Hepatocyte (in vitro differentiated cells): ENCODE results near the gene CACNB4. TPM values are rescaled to one million over a fixed set of nuclear protein-coding genes. Genes with fewer than 3 reads are reported as not detected.
"Not testable (repeated sequence)": the region's sequence is repeated elsewhere in the genome, so short reads cannot be mapped to it uniquely, and the experiment has no call there.

Experiments used
- DNase-seq: peaks from one replicate; pipeline ENCODE4 v3.0.0-alpha.2; 2016; ENCODE audit warnings: low spot score
- H2AFZ ChIP-seq: fragments of 200-600 bp; sonication (generic); 2 replicates; pipeline ENCODE4 v1.6.0; 2016; ENCODE audit warnings: antibody characterized with exemption, mild to moderate bottlenecking
- H3K27ac ChIP-seq: fragments of 200-600 bp; sonication (generic); 2 replicates; pipeline ENCODE4 v1.5.1; 2016; ENCODE audit warnings: mild to moderate bottlenecking
- H3K27me3 ChIP-seq: fragments of 200-600 bp; sonication (generic); 2 replicates; pipeline ENCODE4 v1.6.1; 2016
- H3K36me3 ChIP-seq: fragments of 200-600 bp; sonication (generic); replicated peaks from 2 replicates; pipeline ENCODE4 v1.5.1; 2016; ENCODE audit warnings: low read depth; ENCODE audit not compliant: insufficient read depth
- H3K4me1 ChIP-seq: fragments of 200-600 bp; sonication (generic); 2 replicates; pipeline ENCODE4 v1.5.1; 2016; ENCODE audit warnings: mild to moderate bottlenecking, moderate library complexity; ENCODE audit not compliant: insufficient read depth
- H3K4me2 ChIP-seq: fragments of 200-600 bp; sonication (generic); 2 replicates; pipeline ENCODE4 v1.6.0; 2016
- H3K4me3 ChIP-seq: fragments of 200-600 bp; sonication (generic); 2 replicates; pipeline ENCODE4 v1.5.1; 2016; ENCODE audit warnings: mild to moderate bottlenecking
- H3K79me2 ChIP-seq: fragments of 200-600 bp; sonication (generic); 2 replicates; pipeline ENCODE4 v1.6.0; 2017; ENCODE audit warnings: mild to moderate bottlenecking
- H3K9me2 ChIP-seq: fragments of 200-600 bp; sonication (generic); replicated peaks from 2 replicates; pipeline ENCODE4 v1.6.0; 2017; ENCODE audit warnings: mild to moderate bottlenecking; ENCODE audit not compliant: insufficient read depth
- H3K9me3 ChIP-seq: fragments of 200-600 bp; sonication (generic); 2 replicates; pipeline ENCODE4 v1.5.1; 2016; ENCODE audit warnings: low read depth, mild to moderate bottlenecking
- H4K20me1 ChIP-seq: fragments of 200-600 bp; sonication (generic); 2 replicates; pipeline ENCODE4 v1.6.0; 2016; ENCODE audit warnings: mild to moderate bottlenecking; ENCODE audit not compliant: insufficient read depth, poor library complexity, severe bottlenecking
- EZH2 ChIP-seq: fragments of 200-600 bp; sonication (generic); IDR thresholded peaks from 2 replicates; pipeline ENCODE4 v1.6.1; 2016; ENCODE audit warnings: antibody characterized with exemption, mild to moderate bottlenecking, borderline replicate concordance
- EZH2phosphoT487 ChIP-seq: fragments of 200-600 bp; sonication (generic); IDR thresholded peaks from one replicate; pipeline ENCODE4 v1.6.1; 2018; ENCODE audit warnings: antibody characterized with exemption, mild to moderate bottlenecking, low read depth, moderate library complexity; ENCODE audit not compliant: unreplicated experiment, severe bottlenecking
- WGBS: methylation state at CpG from one replicate; pipeline ENCODE4 v1.1.6; 2016; ENCODE audit warnings: low lambda C conversion rate; ENCODE audit errors: missing lambda C conversion rate; 5-methylcytosine and 5-hydroxymethylcytosine counted together
- polyA plus RNA-seq: library from polyadenylated mRNA; unstranded; fragments of >200 nt; fragmentation: Nextera tagmentation; extraction: Ambion mirVana; gene quantifications from 2 replicates; pipeline ENCODE4 v1.2.1, GENCODE V29; 2016
- total RNA-seq: library from RNA; depleted of rRNA; stranded (reverse); fragments of >200 nt; gene quantifications from 2 replicates; pipeline ENCODE4 v1.2.3, GENCODE V29; 2014
- TF ChIP-seq, protein P1 (sequence below): fragments of 200-600 bp; sonication (generic); IDR thresholded peaks from 2 replicates; pipeline ENCODE4 v1.5.1; 2016; ENCODE audit warnings: antibody characterized with exemption, mild to moderate bottlenecking; ENCODE audit not compliant: poor library complexity

CACNB4 gene
- total and polyA plus RNA-seq, 2 experiments from 2014 or later, result 0.85 to 4.0 TPM

DNA sequence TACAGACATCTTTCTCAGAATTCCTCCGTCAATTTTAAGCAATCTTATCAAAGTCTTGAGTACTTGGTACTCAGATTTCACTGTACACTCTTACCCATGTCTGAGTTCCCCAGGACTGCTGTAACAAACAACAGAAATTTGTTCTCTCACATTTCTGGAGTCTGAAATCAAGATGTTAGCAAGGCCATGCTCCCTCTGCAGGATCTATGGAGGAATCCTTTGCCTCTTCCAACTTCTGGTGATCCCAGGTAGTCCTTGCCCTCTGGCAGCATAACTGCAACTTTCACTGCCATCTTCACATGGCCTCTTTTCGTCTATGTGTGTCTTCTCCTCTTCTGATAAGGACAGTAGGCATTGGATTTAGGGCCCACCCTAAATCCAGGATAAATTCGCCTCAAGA, 17.1 kb upstream of the CACNB4 start:
- Histone ChIP-seq H3K9me3 (no peaks in the 10 kb centered on the region), H2AFZ (no peak overlapping the region), H3K4me3 (no peak overlapping the region), H3K9me2 (no peaks in the 10 kb centered on the region), H4K20me1 (no peaks in the 10 kb centered on the region), H3K36me3 (no peaks in the 10 kb centered on the region), H3K4me2 (no peak overlapping the region), H3K4me1 (no peaks in the 10 kb centered on the region), H3K27ac (no peak overlapping the region), H3K79me2 (no peaks in the 10 kb centered on the region), H3K27me3 (no peaks in the 10 kb centered on the region)
- WGBS, result 94% methylated on average over 3 of the region's 3 CpGs
- TF ChIP-seq, protein P1, sequence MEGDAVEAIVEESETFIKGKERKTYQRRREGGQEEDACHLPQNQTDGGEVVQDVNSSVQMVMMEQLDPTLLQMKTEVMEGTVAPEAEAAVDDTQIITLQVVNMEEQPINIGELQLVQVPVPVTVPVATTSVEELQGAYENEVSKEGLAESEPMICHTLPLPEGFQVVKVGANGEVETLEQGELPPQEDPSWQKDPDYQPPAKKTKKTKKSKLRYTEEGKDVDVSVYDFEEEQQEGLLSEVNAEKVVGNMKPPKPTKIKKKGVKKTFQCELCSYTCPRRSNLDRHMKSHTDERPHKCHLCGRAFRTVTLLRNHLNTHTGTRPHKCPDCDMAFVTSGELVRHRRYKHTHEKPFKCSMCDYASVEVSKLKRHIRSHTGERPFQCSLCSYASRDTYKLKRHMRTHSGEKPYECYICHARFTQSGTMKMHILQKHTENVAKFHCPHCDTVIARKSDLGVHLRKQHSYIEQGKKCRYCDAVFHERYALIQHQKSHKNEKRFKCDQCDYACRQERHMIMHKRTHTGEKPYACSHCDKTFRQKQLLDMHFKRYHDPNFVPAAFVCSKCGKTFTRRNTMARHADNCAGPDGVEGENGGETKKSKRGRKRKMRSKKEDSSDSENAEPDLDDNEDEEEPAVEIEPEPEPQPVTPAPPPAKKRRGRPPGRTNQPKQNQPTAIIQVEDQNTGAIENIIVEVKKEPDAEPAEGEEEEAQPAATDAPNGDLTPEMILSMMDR, result no peak
- TF ChIP-seq EZH2 (no peak), EZH2phosphoT487 (no peak)
- DNase-seq, result no peak

DNA sequence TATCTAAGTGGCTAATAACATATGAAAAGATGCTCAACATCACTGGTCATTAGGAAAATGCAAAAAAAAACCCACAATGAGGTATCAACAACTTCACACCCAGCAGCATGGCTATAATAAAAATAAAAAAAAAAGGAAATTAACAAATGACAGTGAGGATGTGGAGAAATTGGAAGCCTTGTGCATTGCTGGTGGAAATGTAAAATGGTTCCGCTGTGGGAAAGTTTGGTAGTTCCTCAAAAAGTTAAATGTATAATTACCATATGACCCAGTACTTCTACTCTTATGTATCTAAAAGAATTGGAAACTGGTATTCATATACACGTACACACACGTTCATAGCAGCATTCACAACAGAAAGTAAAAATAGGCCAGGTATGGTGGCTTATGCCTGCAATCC, 15.5 kb upstream of the CACNB4 start:
- Histone ChIP-seq H3K36me3 (no peaks in the 10 kb centered on the region), H3K27me3 (no peaks in the 10 kb centered on the region), H3K4me2 (no peak overlapping the region), H3K27ac (no peak overlapping the region), H4K20me1 (no peaks in the 10 kb centered on the region), H3K9me3 (no peaks in the 10 kb centered on the region), H3K4me1 (no peaks in the 10 kb centered on the region), H3K4me3 (no peak overlapping the region), H2AFZ (no peak overlapping the region), H3K9me2 (no peaks in the 10 kb centered on the region), H3K79me2 (no peaks in the 10 kb centered on the region)
- 97% methylated on average over 3 of the region's 3 CpGs for WGBS
- no peak for DNase-seq
- no peak for TF ChIP-seq EZH2phosphoT487
- no peak for TF ChIP-seq EZH2
- TF ChIP-seq, protein P1, result no peak

DNA sequence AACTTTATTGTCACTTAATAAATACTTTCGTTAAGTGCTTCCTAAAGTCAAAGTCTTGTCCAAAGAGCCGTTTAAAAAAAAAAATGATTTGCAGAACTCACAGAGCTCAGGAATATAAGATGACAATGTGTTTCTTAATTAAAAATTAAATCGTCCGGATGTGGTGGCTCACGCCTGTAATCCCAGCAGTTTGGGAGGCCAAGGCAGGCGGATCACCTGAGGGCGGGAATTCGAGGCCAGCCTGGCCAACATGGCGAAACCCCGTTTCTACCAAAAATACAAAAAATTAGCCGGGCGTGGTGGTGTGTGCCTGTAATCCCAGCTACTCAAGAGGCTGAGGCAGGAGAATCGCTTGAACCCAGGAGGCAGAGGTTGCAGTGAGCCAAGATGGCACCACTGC, 8.3 kb upstream of the CACNB4 start:
- not testable (repeated sequence) for H3K4me3 ChIP-seq, DNase-seq, H3K9me3 ChIP-seq, H3K9me2 ChIP-seq, H3K27ac ChIP-seq, H2AFZ ChIP-seq, H3K4me1 ChIP-seq, H3K36me3 ChIP-seq, H3K79me2 ChIP-seq, H3K4me2 ChIP-seq, H4K20me1 ChIP-seq, H3K27me3 ChIP-seq
- 89% methylated on average over 13 of the region's 13 CpGs for WGBS

DNA sequence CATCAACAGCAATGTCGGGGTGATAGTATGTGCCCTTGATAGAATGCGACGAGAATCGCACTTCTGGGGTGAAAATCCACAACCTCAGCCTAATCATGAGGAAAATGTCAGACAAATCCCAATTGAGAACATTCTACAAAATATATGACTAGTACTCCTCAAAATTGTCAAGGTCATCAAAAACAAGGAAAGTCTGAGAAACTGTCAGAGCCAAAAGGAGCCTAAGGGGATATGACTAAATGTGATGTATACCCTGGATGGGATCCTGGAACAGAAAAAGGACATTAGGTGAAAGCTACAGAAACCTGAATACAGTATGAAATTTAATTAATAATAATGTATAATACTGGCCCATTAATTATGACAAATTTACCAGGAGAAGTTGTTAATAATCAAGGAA, 7.6 kb upstream of the CACNB4 start:
- TF ChIP-seq, protein P1, result no peak
- TF ChIP-seq EZH2phosphoT487 (no peak), EZH2 (no peak)
- H3K9me2 ChIP-seq, result no peaks in the 10 kb centered on the region
- H3K4me2 ChIP-seq, result no peak overlapping the region
- no peak overlapping the region for H3K27ac ChIP-seq
- no peaks in the 10 kb centered on the region for H3K9me3 ChIP-seq
- no peaks in the 10 kb centered on the region for H3K36me3 ChIP-seq
- WGBS, result 91% methylated on average over 4 of the region's 4 CpGs
- no peaks in the 10 kb centered on the region for H3K27me3 ChIP-seq
- no peak for DNase-seq
- H3K4me3 ChIP-seq, result no peak overlapping the region
- H4K20me1 ChIP-seq, result no peaks in the 10 kb centered on the region
- no peak overlapping the region for H2AFZ ChIP-seq
- no peaks in the 10 kb centered on the region for H3K79me2 ChIP-seq
- H3K4me1 ChIP-seq, result no peaks in the 10 kb centered on the region
